ENCODE measurements around the gene PPP4R1. TPM values are rescaled to one million over a fixed set of nuclear protein-coding genes. Genes with fewer than 3 reads are reported as not detected.

Gene PPP4R1
- polyA plus RNA-seq, 1 donor from 2014 or later, result 127 TPM

DNA sequence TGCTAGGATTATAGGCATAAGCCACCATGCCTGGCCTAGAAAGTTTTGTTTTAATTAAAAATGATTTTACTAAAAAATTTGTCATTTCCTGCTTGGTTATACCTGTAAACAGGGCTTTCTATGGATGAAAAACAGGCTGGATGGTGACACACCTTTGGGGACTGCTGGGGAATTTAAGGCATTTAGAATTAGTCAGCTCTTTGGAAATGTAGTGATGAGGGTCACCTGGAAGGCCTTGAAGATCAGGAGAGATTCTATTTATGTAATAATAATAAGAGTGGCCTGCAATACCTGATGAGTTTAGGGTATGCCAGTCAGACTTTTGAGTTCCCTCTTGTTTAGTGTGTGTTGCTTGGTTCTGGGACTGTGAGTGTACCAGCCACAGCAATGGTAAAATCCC lies 87.9 kb downstream of the PPP4R1 start:
- H2AFZ ChIP-seq (ENCODE audit: low read depth, low read length), result no peak overlapping the region
- H3K27ac ChIP-seq (ENCODE audit: low read length), result no peak overlapping the region
- no peaks in the 10 kb centered on the region for H4K20me1 ChIP-seq (ENCODE audit: insufficient read depth)
- no peaks in the 10 kb centered on the region for H3K79me2 ChIP-seq (replicated peaks; ENCODE audit: insufficient read depth, low read length)
- no peak overlapping the region for H3K4me2 ChIP-seq (ENCODE audit: low read length)
- H3K9me3 ChIP-seq (ENCODE audit: low read length), result no peaks in the 10 kb centered on the region
- TF ChIP-seq MXI1 (conservative IDR thresholded peaks at IDR 0.05; ENCODE audit: poor library complexity, severe bottlenecking) (no peak), SMC3 (conservative IDR thresholded peaks at IDR 0.05; ENCODE audit: poor library complexity) (no peak), POLR2AphosphoS5 (IDR thresholded peaks at IDR 0.05) (no peak), TAF1 (IDR thresholded peaks at IDR 0.05; ENCODE audit: low read depth) (no peak), EZH2 (IDR thresholded peaks at IDR 0.05; ENCODE audit: borderline replicate concordance, insufficient read depth, low read length, poor library complexity, severe bottlenecking) (no peak), RAD21 (conservative IDR thresholded peaks at IDR 0.05) (no peak), EP300 (conservative IDR thresholded peaks at IDR 0.05; ENCODE audit: poor library complexity, severe bottlenecking) (no peak)
- TF ChIP-seq, protein P1, sequence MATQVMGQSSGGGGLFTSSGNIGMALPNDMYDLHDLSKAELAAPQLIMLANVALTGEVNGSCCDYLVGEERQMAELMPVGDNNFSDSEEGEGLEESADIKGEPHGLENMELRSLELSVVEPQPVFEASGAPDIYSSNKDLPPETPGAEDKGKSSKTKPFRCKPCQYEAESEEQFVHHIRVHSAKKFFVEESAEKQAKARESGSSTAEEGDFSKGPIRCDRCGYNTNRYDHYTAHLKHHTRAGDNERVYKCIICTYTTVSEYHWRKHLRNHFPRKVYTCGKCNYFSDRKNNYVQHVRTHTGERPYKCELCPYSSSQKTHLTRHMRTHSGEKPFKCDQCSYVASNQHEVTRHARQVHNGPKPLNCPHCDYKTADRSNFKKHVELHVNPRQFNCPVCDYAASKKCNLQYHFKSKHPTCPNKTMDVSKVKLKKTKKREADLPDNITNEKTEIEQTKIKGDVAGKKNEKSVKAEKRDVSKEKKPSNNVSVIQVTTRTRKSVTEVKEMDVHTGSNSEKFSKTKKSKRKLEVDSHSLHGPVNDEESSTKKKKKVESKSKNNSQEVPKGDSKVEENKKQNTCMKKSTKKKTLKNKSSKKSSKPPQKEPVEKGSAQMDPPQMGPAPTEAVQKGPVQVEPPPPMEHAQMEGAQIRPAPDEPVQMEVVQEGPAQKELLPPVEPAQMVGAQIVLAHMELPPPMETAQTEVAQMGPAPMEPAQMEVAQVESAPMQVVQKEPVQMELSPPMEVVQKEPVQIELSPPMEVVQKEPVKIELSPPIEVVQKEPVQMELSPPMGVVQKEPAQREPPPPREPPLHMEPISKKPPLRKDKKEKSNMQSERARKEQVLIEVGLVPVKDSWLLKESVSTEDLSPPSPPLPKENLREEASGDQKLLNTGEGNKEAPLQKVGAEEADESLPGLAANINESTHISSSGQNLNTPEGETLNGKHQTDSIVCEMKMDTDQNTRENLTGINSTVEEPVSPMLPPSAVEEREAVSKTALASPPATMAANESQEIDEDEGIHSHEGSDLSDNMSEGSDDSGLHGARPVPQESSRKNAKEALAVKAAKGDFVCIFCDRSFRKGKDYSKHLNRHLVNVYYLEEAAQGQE (IDR thresholded peaks at IDR 0.05; ENCODE audit: borderline replicate concordance), result no peak
- TF ChIP-seq, protein P2, sequence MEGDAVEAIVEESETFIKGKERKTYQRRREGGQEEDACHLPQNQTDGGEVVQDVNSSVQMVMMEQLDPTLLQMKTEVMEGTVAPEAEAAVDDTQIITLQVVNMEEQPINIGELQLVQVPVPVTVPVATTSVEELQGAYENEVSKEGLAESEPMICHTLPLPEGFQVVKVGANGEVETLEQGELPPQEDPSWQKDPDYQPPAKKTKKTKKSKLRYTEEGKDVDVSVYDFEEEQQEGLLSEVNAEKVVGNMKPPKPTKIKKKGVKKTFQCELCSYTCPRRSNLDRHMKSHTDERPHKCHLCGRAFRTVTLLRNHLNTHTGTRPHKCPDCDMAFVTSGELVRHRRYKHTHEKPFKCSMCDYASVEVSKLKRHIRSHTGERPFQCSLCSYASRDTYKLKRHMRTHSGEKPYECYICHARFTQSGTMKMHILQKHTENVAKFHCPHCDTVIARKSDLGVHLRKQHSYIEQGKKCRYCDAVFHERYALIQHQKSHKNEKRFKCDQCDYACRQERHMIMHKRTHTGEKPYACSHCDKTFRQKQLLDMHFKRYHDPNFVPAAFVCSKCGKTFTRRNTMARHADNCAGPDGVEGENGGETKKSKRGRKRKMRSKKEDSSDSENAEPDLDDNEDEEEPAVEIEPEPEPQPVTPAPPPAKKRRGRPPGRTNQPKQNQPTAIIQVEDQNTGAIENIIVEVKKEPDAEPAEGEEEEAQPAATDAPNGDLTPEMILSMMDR (IDR thresholded peaks at IDR 0.05; ENCODE audit: poor library complexity, severe bottlenecking), result no peak
- no peak overlapping the region for H3K9ac ChIP-seq (ENCODE audit: low read length)
- H3K27me3 ChIP-seq (ENCODE audit: insufficient read depth, low read depth, low read length), result no peaks in the 10 kb centered on the region
- no peaks in the 10 kb centered on the region for H3F3A ChIP-seq (ENCODE audit: insufficient read depth, low read length, poor library complexity, severe bottlenecking)
- no peaks in the 10 kb centered on the region for H3K36me3 ChIP-seq (ENCODE audit: insufficient read depth, low read length)
- H3K9me2 ChIP-seq (ENCODE audit: insufficient read depth, low read length), result no peaks in the 10 kb centered on the region
- H3K4me3 ChIP-seq (ENCODE audit: low read length), result no peak overlapping the region

DNA sequence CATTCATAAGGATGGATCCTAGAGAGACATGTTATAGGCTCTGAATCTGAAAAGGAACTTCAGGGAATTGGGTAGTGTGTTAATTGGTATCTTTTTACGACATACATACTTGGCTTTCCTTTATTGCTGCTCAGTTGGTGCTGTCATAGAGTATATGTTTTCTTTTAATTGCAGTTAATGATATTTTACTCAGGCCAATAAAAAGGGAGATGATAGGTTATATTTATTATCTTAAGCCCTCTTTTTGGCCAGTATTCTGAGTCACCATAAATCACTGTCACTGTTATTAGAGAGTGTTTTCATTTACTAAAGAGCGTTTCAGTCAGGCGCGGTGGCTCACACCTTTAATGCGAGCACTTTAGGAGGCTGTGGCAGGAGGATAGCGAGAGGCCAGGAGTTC lies 91.4 kb downstream of the PPP4R1 start:
- no peak overlapping the region for H3K4me2 ChIP-seq (ENCODE audit: low read length)
- H3K9ac ChIP-seq (ENCODE audit: low read length), result no peak overlapping the region
- TF ChIP-seq RAD21 (conservative IDR thresholded peaks at IDR 0.05), result no peak
- TF ChIP-seq TAF1 (IDR thresholded peaks at IDR 0.05; ENCODE audit: low read depth), result no peak
- TF ChIP-seq EZH2 (IDR thresholded peaks at IDR 0.05; ENCODE audit: borderline replicate concordance, insufficient read depth, low read length, poor library complexity, severe bottlenecking), result no peak
- TF ChIP-seq, protein P2 (IDR thresholded peaks at IDR 0.05; ENCODE audit: poor library complexity, severe bottlenecking), result no peak
- TF ChIP-seq POLR2AphosphoS5 (IDR thresholded peaks at IDR 0.05), result no peak
- no peak for TF ChIP-seq SMC3 (conservative IDR thresholded peaks at IDR 0.05; ENCODE audit: poor library complexity)
- no peak for TF ChIP-seq EP300 (conservative IDR thresholded peaks at IDR 0.05; ENCODE audit: poor library complexity, severe bottlenecking)
- no peak for TF ChIP-seq MXI1 (conservative IDR thresholded peaks at IDR 0.05; ENCODE audit: poor library complexity, severe bottlenecking)
- TF ChIP-seq, protein P1 (IDR thresholded peaks at IDR 0.05; ENCODE audit: borderline replicate concordance), result no peak
- H2AFZ ChIP-seq (ENCODE audit: low read depth, low read length), result no peak overlapping the region
- H3K9me2 ChIP-seq (ENCODE audit: insufficient read depth, low read length), result no peaks in the 10 kb centered on the region
- H4K20me1 ChIP-seq (ENCODE audit: insufficient read depth), result no peaks in the 10 kb centered on the region
- H3K4me3 ChIP-seq (ENCODE audit: low read length), result no peak overlapping the region
- H3K79me2 ChIP-seq (replicated peaks; ENCODE audit: insufficient read depth, low read length), result no peaks in the 10 kb centered on the region
- no peak overlapping the region for H3K27ac ChIP-seq (ENCODE audit: low read length)
- no peaks in the 10 kb centered on the region for H3K27me3 ChIP-seq (ENCODE audit: insufficient read depth, low read depth, low read length)
- no peaks in the 10 kb centered on the region for H3K9me3 ChIP-seq (ENCODE audit: low read length)
- H3K36me3 ChIP-seq (ENCODE audit: insufficient read depth, low read length), result no peaks in the 10 kb centered on the region
- no peaks in the 10 kb centered on the region for H3F3A ChIP-seq (ENCODE audit: insufficient read depth, low read length, poor library complexity, severe bottlenecking)

Measured in neural cell (in vitro differentiated cells).